Pulmonary artery endothelial cell (primary cell): ENCODE measurements around the gene KCTD21. TPM values are rescaled to one million over a fixed set of nuclear protein-coding genes. Genes with fewer than 3 reads are reported as not detected.

ENCODE experiments used
- DNase-seq: peaks from one replicate; pipeline ENCODE4 v3.0.0-alpha.2; 2011; ENCODE audit warnings: low read depth, low spot score
- total RNA-seq: library from RNA; depleted of rRNA; stranded (reverse); fragments of >200 nt; gene quantifications from 2 replicates; pipeline ENCODE4 v1.2.3, GENCODE V29; 2014

Gene KCTD21
- total RNA-seq, 1 donor from 2014 or later = 4.4 TPM

DNA sequence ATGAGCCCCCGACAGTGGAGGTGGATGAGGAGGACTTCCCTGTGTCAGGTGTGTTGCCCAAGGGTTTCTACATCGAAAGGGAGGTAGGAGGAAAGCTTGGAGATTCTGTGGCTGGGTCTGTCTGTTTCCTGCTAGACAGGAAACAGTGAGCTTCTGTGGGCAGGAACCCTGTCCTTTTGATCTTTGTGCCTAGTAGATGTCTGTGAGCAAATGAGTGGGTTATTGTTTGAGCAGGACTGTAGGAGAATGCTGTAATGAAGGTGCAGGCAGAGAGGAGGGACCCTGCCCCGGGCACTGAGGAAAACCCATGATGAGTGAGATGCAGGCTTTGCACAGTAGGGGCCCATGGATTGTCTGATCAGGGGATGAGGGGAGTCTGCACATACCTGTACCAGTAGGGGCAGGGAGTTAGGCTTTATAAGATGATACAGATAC is 14.3 kb upstream of the KCTD21 start:
- no peak for DNase-seq

DNA sequence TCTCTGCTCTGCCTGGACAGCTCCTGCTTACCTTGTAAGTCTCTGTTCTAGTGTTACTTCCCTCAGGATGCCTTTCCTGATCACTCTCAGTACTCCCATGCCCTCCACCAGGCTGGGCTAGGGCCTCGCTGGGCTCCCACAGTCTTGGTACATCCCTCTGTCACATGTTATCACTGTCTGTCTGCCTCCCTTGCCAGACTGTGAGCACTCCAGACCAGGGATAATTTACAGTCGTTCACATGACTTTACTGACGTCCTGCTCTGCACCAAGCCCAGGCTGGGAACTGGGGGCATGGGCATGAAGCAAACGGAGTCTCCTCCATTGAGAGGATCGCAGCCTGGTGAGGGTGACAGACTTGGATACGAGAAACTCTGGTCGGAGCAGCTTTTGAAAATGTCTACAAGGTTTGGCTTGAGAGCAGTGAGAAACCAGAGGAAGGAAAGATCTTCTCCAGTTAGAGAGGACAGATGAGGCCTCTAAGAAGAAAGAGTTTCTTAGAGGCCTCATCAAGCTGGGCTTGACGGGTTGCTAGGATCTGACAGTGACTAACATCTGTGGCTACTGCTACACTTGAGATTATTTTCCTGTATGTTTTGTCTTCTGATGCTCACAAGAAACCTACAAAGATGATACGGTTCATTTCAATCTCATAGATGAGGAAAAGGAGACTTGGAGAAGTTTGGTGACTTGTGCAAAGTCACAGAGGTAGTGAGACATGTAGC is 12.8 kb upstream of the KCTD21 start:
- no peak for DNase-seq

DNA sequence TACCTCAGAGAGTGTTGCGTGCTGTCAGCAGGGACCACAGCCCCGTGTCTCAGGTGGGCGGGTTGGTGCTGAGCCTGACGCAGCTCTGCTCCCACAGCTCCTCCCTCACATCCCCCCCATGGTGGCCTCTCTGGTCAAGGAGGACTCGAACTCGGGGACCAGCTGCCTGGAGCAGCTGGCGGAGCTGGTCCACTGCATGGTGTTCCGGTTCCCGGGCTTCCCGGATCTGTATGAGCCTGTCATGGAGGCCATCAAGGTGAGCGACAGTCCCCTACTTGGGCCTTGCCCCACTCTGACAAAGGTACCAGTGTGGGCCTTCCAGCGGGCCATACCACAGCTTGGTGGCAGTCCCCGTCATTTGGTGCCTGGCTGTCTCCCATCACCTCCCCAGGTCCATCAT is 12.1 kb upstream of the KCTD21 start:
- DNase-seq = no peak

DNA sequence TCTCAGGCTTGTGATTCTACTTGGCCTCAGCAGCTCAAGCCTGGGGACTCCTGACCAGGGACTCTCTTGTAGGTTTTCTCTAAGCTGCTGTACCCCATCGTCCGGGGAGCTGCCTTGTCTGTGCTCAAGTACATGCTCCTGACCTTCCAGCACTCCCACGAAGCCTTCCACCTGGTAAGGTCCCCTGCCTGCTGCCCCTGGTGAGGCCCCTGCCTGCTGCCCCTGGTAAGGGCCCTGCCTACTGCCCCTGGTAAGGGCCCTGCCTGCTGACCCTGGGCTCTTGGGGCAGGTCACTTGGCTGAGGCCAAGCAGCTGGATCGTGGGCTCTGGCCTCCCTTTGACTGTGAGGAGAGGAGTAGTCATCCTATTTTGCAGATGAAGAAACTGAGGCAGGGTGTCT is 11.6 kb upstream of the KCTD21 start:
- DNase-seq = no peak

DNA sequence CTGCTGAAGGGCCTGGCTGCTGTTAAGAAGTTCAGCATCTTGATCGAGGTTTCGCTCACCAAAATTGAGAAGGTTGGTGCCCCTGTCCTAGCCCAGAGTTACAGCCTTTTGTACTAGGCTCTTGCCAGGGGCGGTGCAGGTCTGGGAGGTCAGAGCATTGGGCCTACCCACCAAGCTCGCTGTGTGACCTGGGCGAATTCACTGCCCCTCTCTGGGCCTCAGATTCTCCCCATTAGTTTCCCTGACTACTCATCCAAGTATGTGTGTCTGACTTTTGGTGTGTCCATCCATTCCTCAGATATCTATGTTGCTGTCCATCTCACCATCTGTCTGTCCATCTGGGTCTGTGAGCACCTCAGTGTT is 11.2 kb upstream of the KCTD21 start:
- no peak for DNase-seq

DNA sequence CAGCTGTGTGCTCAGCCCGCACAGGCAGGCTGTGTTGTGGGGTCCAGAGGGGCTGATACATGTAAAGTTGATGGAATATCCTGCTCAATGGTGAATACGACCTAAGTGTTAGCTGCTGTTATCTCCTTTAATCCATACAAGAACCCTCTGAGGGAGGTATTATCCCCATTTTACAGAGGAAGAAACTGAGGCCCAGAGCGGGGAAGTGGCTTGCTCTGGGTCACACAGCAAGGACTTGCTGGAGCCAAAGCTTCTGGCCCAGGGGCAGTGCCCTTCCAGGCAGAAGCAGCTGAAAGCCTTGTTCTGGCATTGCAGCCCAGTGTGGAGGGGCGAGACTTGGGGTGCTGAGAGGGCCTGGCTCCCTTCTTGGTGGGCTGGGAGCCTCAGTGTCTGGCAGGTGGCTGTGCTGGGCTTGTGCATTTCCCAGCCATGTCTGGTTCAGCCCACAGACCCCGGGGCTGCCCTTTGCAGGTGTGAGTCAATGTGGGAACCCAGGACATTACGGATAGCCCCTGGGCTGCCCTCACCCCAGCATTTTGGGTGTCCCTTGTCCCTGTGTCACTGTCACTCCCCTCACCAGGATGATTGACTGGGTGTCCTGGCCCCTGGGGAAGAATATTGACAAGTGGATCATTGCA is 10.7 kb upstream of the KCTD21 start:
- DNase-seq = no peak

DNA sequence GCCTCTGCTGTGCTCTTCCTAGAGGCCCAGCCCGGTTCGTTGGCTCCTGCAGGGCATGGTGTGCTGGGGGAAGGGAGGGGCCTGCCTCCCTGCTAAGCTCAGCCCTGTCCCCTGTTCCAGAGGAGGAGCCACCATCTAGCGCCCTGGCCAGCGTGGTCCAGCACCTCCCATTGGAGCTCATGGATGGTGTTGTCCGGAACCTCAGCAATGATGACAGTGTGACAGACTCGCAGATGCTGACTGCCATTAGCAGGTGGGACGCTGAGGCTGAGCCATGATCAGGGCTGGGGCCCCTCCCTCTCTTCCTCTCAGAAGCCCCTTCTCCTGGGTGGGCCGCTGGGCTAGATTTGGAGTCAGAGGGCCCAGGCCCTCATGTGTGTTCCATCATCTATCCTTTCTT is 9.4 kb upstream of the KCTD21 start:
- DNase-seq = no peak

- no peak for DNase-seq
These were observed 8.2 kb upstream of the KCTD21 start for GRCh38 chr11:78196661-78197091.

GRCh38 chr11:78195917-78196560 is 7.6 kb upstream of the KCTD21 start:
- DNase-seq = no peak

DNA sequence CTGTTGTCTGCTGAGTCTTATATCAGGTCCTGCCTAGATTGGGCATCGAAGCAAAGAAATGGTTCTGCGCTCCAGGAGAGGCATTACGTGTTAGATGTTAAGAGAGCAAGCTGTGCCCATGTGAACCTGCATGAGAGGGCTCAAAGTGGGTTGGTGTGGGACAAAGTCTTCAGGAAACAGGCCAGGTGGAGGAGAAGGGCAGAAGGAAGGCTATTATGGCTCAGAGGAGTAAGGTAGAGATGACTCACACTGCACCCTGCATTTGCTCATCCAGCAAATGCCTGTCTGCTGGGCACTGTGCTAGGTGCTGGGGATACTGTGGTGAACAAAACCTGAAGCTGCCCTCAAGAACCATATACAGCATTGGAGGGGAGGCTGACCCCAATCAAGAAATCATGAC is 6.1 kb upstream of the KCTD21 start:
- no peak for DNase-seq

DNA sequence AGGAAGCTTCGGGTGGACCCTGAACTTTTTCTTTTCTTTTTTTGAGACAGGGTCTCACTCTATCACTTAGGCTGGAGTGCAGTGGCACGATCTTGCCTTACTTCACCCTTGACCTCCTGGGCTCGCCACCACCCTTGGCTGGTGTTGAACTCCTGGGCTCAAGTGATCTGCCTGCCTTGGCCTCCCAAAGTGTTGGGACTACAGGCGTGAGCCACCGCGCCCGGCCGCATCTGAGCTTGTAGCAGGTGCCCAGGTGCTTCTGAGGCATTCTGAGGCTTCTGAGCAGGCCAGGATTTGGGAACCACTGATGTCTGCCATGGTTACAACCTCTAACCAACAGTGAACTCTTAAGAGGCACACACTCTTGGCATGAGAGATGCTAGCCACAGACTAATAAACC is 5.4 kb upstream of the KCTD21 start:
- DNase-seq = no peak

GRCh38 chr11:78192911-78193351 is 4.5 kb upstream of the KCTD21 start:
- DNase-seq = no peak

- DNase-seq = no peak
These were observed 3.8 kb upstream of the KCTD21 start for GRCh38 chr11:78192223-78192719.

DNA sequence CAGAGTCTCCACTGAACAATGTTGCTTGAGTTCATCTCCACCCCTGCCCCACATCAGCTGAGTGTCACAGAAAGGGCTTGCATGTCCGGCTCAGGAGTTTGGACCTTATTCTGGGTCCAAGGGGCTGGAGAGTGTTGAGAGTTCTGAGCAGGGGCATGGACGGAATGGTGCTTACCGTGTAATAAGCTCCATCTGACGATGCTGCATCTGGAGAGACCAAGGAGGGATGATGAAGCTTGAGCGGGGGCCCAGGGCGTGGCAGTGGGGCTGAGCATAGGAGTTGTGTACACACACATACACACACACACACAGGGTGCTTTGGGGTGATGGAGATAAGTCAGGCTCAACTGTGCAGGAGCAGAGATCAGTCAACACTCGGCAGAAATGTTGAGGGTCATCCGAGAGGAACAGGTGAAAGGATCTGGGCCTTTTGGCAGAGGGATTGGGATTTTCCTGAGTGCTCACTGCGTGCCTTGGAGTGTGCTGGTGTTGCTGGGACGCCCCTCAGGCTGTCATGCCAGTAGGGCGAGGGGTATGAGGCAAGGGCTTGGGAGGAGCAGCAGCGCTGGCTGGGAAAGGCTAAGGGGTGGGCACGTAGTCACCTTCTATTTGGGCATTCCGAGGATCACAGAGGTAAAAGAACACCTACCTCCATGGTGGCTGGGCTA is 2.6 kb upstream of the KCTD21 start:
- DNase-seq = no peak

GRCh38 chr11:78190374-78190773 is 1.9 kb upstream of the KCTD21 start:
- no peak for DNase-seq

DNA sequence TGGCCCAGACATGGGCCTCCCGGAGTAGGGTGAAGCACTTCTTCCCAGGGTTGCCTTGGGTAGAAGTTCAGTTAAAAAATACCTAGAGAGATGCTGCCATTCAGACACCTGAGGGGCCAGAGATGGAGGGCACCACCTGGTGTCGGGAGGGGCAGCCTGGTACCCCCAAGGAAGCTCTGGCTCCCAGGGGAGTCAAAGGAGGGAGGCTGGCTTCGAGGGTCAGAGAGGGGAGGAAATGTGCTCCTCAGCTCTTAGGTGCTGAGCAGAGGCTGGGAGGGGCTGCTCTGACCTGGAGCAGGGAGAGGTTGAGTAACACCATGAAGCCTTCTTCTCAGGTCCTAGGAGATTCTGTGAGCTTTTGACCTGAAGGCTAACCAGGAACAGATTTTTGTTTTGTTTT is 1.4 kb upstream of the KCTD21 start:
- no peak for DNase-seq

DNA sequence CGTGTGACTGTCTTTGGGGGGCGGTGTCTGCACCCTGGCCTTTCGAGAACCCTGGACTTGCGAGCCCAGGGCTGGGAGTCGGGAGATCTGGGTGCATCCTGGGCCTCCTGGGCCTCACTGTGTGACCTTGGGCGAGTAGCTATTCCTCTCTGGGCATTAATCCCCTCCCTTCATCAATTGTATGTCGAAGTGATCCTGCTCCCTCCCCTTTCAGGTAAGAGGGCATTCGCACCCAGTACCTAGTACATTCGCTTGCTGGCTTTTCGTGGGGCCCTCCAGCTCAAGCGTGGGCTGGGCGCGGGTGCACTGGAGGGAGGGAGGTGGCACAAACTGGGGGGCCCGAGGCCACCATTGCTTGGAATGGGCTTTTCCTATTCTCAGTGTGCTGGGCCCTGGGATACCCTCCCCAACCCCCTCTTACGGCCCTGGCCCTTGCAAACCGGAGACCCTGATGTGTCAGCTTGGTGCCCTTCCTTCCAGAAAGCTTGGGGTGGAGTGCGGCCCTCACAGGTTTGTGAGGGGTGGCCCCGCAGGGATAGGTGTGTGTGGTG is 823 bp upstream of the KCTD21 start:
- no peak for DNase-seq

- no peak for DNase-seq
These were observed 800 bp downstream of the KCTD21 start for GRCh38 chr11:78187366-78188285.

- no peak for DNase-seq
These were observed 7.2 kb downstream of the KCTD21 start for GRCh38 chr11:78181185-78181584.

GRCh38 chr11:78180751-78181150 is 7.7 kb downstream of the KCTD21 start:
- DNase-seq = no peak
